ENCODE results near the gene IL10RA. TPM values are rescaled to one million over a fixed set of nuclear protein-coding genes. Genes with fewer than 3 reads are reported as not detected.

Gene IL10RA
- total and polyA plus RNA-seq, 2 of the 4 experiments (the other 2 are of a cell fraction): 0.12 TPM; not detected in 1

GRCh38 chr11:117997823-117998579 lies 11.8 kb downstream of the IL10RA start:
- Histone ChIP-seq H2BK15ac (ENCODE audit: low read depth, low read length) (no peak overlapping the region), H4K91ac (ENCODE audit: insufficient read depth, low read depth, low read length) (no peak overlapping the region), H2BK20ac (ENCODE audit: low read depth, low read length) (no peak overlapping the region), H3K18ac (ENCODE audit: low read depth, low read length) (no peak overlapping the region), H4K8ac (ENCODE audit: low read depth in 2 of 2, low read length in 2 of 2) (no peak overlapping the region), H2AK9ac (replicated peaks; ENCODE audit: low read depth, low read length, poor library complexity) (no peak overlapping the region), H3K56ac (ENCODE audit: extremely low read depth, insufficient read depth, low read length) (no peak overlapping the region), H3K9me3 (ENCODE audit: control insufficient read depth, insufficient read depth, low read length) (no peaks in the 10 kb centered on the region), H3K23ac (ENCODE audit: low read depth, low read length) (no peak overlapping the region), H3K4me1 (ENCODE audit: control insufficient read depth, insufficient read depth, low read length) (no peaks in the 10 kb centered on the region), H3K4me3 (ENCODE audit: insufficient read depth, low read depth, low read length) (no peak overlapping the region), H3K9ac (ENCODE audit: low read depth, low read length) (no peak overlapping the region), H3K79me1 (ENCODE audit: low read depth in 1 of 2, low read length in 2 of 2) (no peaks in the 10 kb centered on the region), H3K14ac (replicated peaks; ENCODE audit: low read depth, low read length) (no peak overlapping the region), H3K4ac (ENCODE audit: low read depth, low read length) (no peak overlapping the region), H3K27me3 (ENCODE audit: control insufficient read depth, insufficient read depth, low read length) (no peaks in the 10 kb centered on the region; the same call in 1 of the 2 replicates), H2BK120ac (ENCODE audit: low read depth, low read length) (no peak overlapping the region), H3K4me2 (ENCODE audit: low read depth, low read length) (no peak overlapping the region), H3K36me3 (ENCODE audit: control insufficient read depth, insufficient read depth, low read length) (no peaks in the 10 kb centered on the region), H4K5ac (ENCODE audit: low read depth, low read length) (no peak overlapping the region), H2AK5ac (ENCODE audit: low read depth, low read length) (no peak overlapping the region), H2BK5ac (ENCODE audit: low read depth, low read length, poor library complexity, severe bottlenecking) (no peak overlapping the region), H3K27ac (ENCODE audit: insufficient read depth, low read length) (no peak overlapping the region), H3K9me1 (ENCODE audit: insufficient read depth, low read length) (no peaks in the 10 kb centered on the region), H4K20me1 (ENCODE audit: insufficient read depth, low read length) (no peaks in the 10 kb centered on the region), H2AFZ (replicated peaks; ENCODE audit: low read length, poor library complexity) (no peak overlapping the region)
- DNase-seq (no peak), ATAC-seq (ENCODE audit: low read depth) (no peak)
- POLR2A ChIA-PET (ENCODE audit: unreplicated experiment): no interaction called here
- BruUV-seq (replicated peaks): no TSS peak
- dilution Hi-C loops (cut with HindIII; ENCODE audit: low sequenced_read_pairs, unreplicated experiment): no loop called here
- WGBS, 2 experiments (ENCODE audit: extremely low coverage in 2 of 2, insufficient read length in 1 of 2): 100% methylated on average over 1 of the region's 9 CpGs; no CpG with 5 or more reads in 1 of the 2 experiments
- CTCF ChIA-PET: no interaction called here
- intact Hi-C loops (cut with micrococcal nuclease): no loop called here
- in situ Hi-C loops (cut with MboI; ENCODE audit: low sequenced_read_pairs): no loop called here
- TF ChIP-seq RAD21 (IDR thresholded peaks at IDR 0.05; ENCODE audit: low read length) (no peak), MAZ (IDR thresholded peaks at IDR 0.05; ENCODE audit: borderline replicate concordance, low read depth, low read length) (no peak), USF2 (IDR thresholded peaks at IDR 0.05; ENCODE audit: low read depth, low read length) (no peak)
